GM12878 (cell line): ENCODE results near the gene PPOX. TPM values are rescaled to one million over a fixed set of nuclear protein-coding genes. Genes with fewer than 3 reads are reported as not detected.

Experiments
- ATAC-seq: fragments of 200-7000 bp; cut with Tn5 transposase; 3 replicates; pipeline ENCODE4 v1.9.1; 2020; ENCODE audit warnings: mild to moderate bottlenecking, moderate library complexity
- BruUV-seq: library from RNA; stranded (reverse); fragments of 400-500 nt; replicated peaks from 2 replicates; lab custom pipeline; 2021; lab: Mats Ljungman, UMichigan
- CTCF ChIA-PET: fragments of 300-600 bp; sonication (Branson Sonifier 250); formaldehyde crosslinking; extraction: SDS; loops from one replicate; lab custom pipeline; 2021; ENCODE audit warnings: inconsistent platforms; lab: Yijun Ruan, JAX
- POLR2A ChIA-PET: fragments of 350-600 bp; formaldehyde crosslinking; extraction: SDS; loops from one replicate; lab custom pipeline; 2021; ENCODE audit warnings: inconsistent platforms; lab: Charles Lee
- RAD21 ChIA-PET: fragments of 300-600 bp; sonication (Branson Sonifier 250); formaldehyde crosslinking; loops from one replicate; lab custom pipeline; 2023; ENCODE audit warnings: antibody characterized with exemption; ENCODE audit not compliant: unreplicated experiment; lab: Charles Lee
- SMC1A ChIA-PET: fragments of 300-600 bp; sonication (Branson Sonifier 250); formaldehyde crosslinking; loops from one replicate; lab custom pipeline; 2023; ENCODE audit not compliant: unreplicated experiment, uncharacterized antibody; lab: Charles Lee
- DNase-seq: peaks from one replicate; pipeline ENCODE4 v3.0.0-alpha.2; 2011; ENCODE audit warnings: low read depth, low spot score
- FAIRE-seq: peaks from 3 replicates; lab custom pipeline; 2011; peaks lifted over from hg19 to GRCh38; lab: Jason Lieb, UNC
- H2AFZ ChIP-seq: 2 replicates; pipeline ENCODE4 v1.6.0; 2011; ENCODE audit warnings: low read depth, low read length, control low read depth; ENCODE audit not compliant: control insufficient read depth
- H3K27ac ChIP-seq: 2 replicates; pipeline ENCODE4 v1.5.1; 2011; ENCODE audit warnings: control low read depth; ENCODE audit not compliant: control insufficient read depth, insufficient read depth
- H3K27me3 ChIP-seq, 2 experiments: replicated peaks in 1 of 2; 2 replicates each; pipeline versions ENCODE4 v1.6.0 to v1.6.1; 2011; ENCODE audit warnings: low read length in 1 of 2; ENCODE audit not compliant: control insufficient read depth in 2 of 2, insufficient read depth in 2 of 2
- H3K36me3 ChIP-seq, 2 experiments: 2 replicates each; pipeline ENCODE4 v1.5.1; 2011; ENCODE audit warnings: low read length in 1 of 2; ENCODE audit not compliant: control insufficient read depth in 2 of 2, insufficient read depth in 2 of 2
- H3K4me1 ChIP-seq: 2 replicates; pipeline ENCODE4 v1.6.1; 2011; ENCODE audit warnings: mild to moderate bottlenecking, low read length, moderate library complexity, mixed read lengths; ENCODE audit not compliant: control insufficient read depth, insufficient read depth
- H3K4me2 ChIP-seq: 2 replicates; pipeline ENCODE4 v1.6.0; 2011; ENCODE audit warnings: control low read depth; ENCODE audit not compliant: control insufficient read depth, insufficient read depth
- H3K4me3 ChIP-seq: fragments of 200-600 bp; sonication (generic); 2 replicates; pipeline ENCODE4 v1.5.1; 2016
- H3K79me2 ChIP-seq: 2 replicates; pipeline ENCODE4 v1.6.0; 2011; ENCODE audit warnings: low read length; ENCODE audit not compliant: control insufficient read depth, insufficient read depth
- H3K9ac ChIP-seq: 2 replicates; pipeline ENCODE4 v1.8.0; 2011; ENCODE audit warnings: low read length, control low read depth, mixed read lengths; ENCODE audit not compliant: control insufficient read depth, insufficient read depth
- H3K9me3 ChIP-seq: replicated peaks from 3 replicates; pipeline ENCODE4 v1.5.1; 2011; ENCODE audit warnings: mild to moderate bottlenecking, low read length; ENCODE audit not compliant: control insufficient read depth, insufficient read depth
- H4K20me1 ChIP-seq: 2 replicates; pipeline ENCODE4 v1.6.0; 2011; ENCODE audit not compliant: control insufficient read depth, insufficient read depth
- CHD1 ChIP-seq: IDR thresholded peaks from 2 replicates; pipeline ENCODE4 v1.6.1; 2012; ENCODE audit warnings: low read depth, low read length, improper control_type of control experiment
- E2F8 ChIP-seq: fragments of 450-650 bp; IDR thresholded peaks from 2 replicates; pipeline ENCODE4 v1.6.1; 2018; ENCODE audit warnings: mild to moderate bottlenecking, low read depth, moderate library complexity; ENCODE audit not compliant: partially characterized antibody
- NKRF ChIP-seq: fragments of 450-650 bp; conservative IDR thresholded peaks from 2 replicates; pipeline ENCODE4 v1.6.1; 2017; ENCODE audit warnings: mild to moderate bottlenecking, moderate library complexity
- WGBS: methylation state at CpG from one replicate; pipeline ENCODE4 v1.1.6; 2016; ENCODE audit warnings: low lambda C conversion rate; ENCODE audit not compliant: insufficient replicate concordance, insufficient coverage; ENCODE audit errors: missing lambda C conversion rate; 5-methylcytosine and 5-hydroxymethylcytosine counted together
- in situ Hi-C: fragments of 300-500 bp; cut with MboI; formaldehyde crosslinking; loops from 9 replicates; pipeline ENCODE4 v1.14.3; 2018; ENCODE audit warnings: mixed read lengths
- intact Hi-C: fragments of 100-400 bp; cut with micrococcal nuclease; formaldehyde crosslinking; loops from one replicate; pipeline ENCODE4 v1.14.2; 2022; ENCODE audit not compliant: unreplicated experiment
- polyA plus RNA-seq, 11 experiments: library from polyadenylated mRNA; depleted of rRNA in 4 of 11; unstranded in 6 of 11; stranded (reverse) in 5 of 11; fragments of >200 nt; fragmentation: Nextera tagmentation in 4 of 11; fragmentation: Illumina TruSeq in 1 of 11; extraction: Ambion mirVana in 4 of 11; extraction: Trizol in 1 of 11; gene quantifications; 1 replicate in 1 of 11; 2 replicates in 10 of 11; pipeline versions ENCODE4 v1.2.1 to v1.2.3, GENCODE V29; 2011 to 2016; ENCODE audit warnings: inconsistent platforms in 2 of 11, missing spikeins in 2 of 11, low read depth in 1 of 11
- total RNA-seq, 4 experiments: library from RNA; depleted of rRNA in 3 of 4; stranded (reverse); fragments of >200 nt in 3 of 4; fragmentation: Illumina TruSeq in 1 of 4; extraction: Trizol in 1 of 4; gene quantifications; 2 replicates each; pipeline versions ENCODE4 v1.2.1 to v1.2.3, GENCODE V29; 2013 to 2021
- TF ChIP-seq, protein P1 (sequence below): IDR thresholded peaks from 2 replicates; pipeline ENCODE4 v1.6.1; 2011; ENCODE audit warnings: borderline replicate concordance, low read depth, mild to moderate bottlenecking, moderate library complexity, low read length; ENCODE audit not compliant: insufficient read depth, poor library complexity, severe bottlenecking

PPOX gene
- total and polyA plus RNA-seq, 10 of the 15 experiments (the other 5 are each of a cell fraction or from before 2014, with no cell fraction given), result 8.9 to 31.5 (median 20.3) TPM

DNA sequence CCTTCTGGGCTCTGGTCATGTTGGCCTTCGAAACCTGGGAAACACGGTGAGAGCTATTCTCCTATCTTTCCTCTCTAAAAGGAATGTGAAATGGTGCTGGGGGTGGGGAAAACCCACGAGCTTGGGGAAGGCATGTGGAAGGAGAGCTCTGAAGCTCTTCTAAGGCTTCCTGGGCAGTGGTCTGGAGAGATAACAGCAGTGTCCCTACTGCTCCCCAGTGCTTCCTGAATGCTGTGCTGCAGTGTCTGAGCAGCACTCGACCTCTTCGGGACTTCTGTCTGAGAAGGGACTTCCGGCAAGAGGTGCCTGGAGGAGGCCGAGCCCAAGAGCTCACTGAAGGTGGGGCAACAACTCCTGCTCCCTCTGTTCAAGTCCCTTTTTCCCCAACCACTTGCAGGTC, 4.2 kb upstream of the PPOX start:
- no peak for FAIRE-seq
- no peaks in the 10 kb centered on the region for H4K20me1 ChIP-seq
- POLR2A ChIA-PET, result interaction anchor here (0.6 kb wide), 1 partner anchor 129 kb away, joined by 4 read pairs; no protein-coding TSS in a partner anchor
- H3K27me3 ChIP-seq, result no peaks in the 10 kb centered on the region
- H2AFZ ChIP-seq, result no peak overlapping the region
- H3K4me2 ChIP-seq, result no peak overlapping the region
- 83% methylated on average over 7 of the region's 7 CpGs for WGBS
- no peak overlapping the region for H3K4me3 ChIP-seq
- TF ChIP-seq NKRF (no peak), E2F8 (no peak), CHD1 (no peak)
- TF ChIP-seq, protein P1, sequence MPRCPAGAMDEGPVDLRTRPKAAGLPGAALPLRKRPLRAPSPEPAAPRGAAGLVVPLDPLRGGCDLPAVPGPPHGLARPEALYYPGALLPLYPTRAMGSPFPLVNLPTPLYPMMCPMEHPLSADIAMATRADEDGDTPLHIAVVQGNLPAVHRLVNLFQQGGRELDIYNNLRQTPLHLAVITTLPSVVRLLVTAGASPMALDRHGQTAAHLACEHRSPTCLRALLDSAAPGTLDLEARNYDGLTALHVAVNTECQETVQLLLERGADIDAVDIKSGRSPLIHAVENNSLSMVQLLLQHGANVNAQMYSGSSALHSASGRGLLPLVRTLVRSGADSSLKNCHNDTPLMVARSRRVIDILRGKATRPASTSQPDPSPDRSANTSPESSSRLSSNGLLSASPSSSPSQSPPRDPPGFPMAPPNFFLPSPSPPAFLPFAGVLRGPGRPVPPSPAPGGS, result no peak
- intact Hi-C loops (no loop called here), in situ Hi-C loops (no loop called here)
- no TSS peak for BruUV-seq
- H3K4me1 ChIP-seq, result peaks cover 15% of the 10 kb centered on the region
- H3K9ac ChIP-seq, result no peak overlapping the region
- CTCF ChIA-PET, result interaction anchor here (0.8 to 1.4 kb wide), 4 partner anchors 18 to 220 kb away, joined by 3 to 7 read pairs (median 4); partner anchors contain the start of genes DEDD and TOMM40L
- no peak for DNase-seq
- SMC1A ChIA-PET, result interaction anchor here (0.9 to 1.1 kb wide), 2 partner anchors 13 to 55 kb away, joined by 3 read pairs; no protein-coding TSS in a partner anchor
- RAD21 ChIA-PET, result interaction anchor here (1.1 kb wide), 1 partner anchor 221 kb away, joined by 3 read pairs; no protein-coding TSS in a partner anchor
- H3K79me2 ChIP-seq, result peaks cover 8% of the 10 kb centered on the region
- H3K36me3 ChIP-seq, result peaks cover 0 to 16% of the 10 kb centered on the region in 2 experiments; a peak in 3 of 4 replicates
- ATAC-seq, result no peak
- H3K9me3 ChIP-seq, result no peaks in the 10 kb centered on the region
- no peak overlapping the region for H3K27ac ChIP-seq
